Measurements from ENCODE around the gene ARHGEF40.

GRCh38 chr14:21066882-21067502 lies 3.1 kb upstream of the ARHGEF40 start:
- TF ChIP-seq CTCF (IDR thresholded peaks at IDR 0.05) (peak; percentile 48), POLR2A (IDR thresholded peaks at IDR 0.05; ENCODE audit: low read length) (no peak), REST (IDR thresholded peaks at IDR 0.05) (no peak), HDAC2 (IDR thresholded peaks at IDR 0.05) (no peak), EP300 (IDR thresholded peaks at IDR 0.05) (no peak)
- TF ChIP-seq, protein P1, sequence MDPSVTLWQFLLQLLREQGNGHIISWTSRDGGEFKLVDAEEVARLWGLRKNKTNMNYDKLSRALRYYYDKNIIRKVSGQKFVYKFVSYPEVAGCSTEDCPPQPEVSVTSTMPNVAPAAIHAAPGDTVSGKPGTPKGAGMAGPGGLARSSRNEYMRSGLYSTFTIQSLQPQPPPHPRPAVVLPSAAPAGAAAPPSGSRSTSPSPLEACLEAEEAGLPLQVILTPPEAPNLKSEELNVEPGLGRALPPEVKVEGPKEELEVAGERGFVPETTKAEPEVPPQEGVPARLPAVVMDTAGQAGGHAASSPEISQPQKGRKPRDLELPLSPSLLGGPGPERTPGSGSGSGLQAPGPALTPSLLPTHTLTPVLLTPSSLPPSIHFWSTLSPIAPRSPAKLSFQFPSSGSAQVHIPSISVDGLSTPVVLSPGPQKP (IDR thresholded peaks at IDR 0.05; ENCODE audit: low read depth, low read length), result no peak

All from A549 (cell line).